ENCODE results near the gene FHIT.

DNA sequence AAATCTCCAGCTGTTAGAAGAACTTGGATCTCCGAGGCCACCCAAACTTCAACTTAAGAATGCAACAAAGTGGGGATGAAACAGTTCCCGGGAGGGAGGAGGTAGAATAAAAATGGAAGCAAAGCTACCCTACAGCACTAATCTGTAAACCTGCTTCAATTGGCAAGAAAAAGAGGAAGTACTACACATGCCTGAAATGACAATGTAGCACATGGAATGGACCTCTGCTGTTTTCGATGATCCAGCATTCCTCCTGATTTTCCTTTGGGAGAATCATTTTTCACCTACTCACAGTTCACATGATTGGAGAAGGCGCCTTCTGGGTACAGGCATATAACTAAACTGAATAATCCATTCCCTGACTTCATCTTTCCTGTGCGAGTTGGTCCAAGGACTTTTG, 1081.5 kb downstream of the FHIT start:
- TF ChIP-seq POLR2A (IDR thresholded peaks at IDR 0.05), result no peak
- TF ChIP-seq, protein P1, sequence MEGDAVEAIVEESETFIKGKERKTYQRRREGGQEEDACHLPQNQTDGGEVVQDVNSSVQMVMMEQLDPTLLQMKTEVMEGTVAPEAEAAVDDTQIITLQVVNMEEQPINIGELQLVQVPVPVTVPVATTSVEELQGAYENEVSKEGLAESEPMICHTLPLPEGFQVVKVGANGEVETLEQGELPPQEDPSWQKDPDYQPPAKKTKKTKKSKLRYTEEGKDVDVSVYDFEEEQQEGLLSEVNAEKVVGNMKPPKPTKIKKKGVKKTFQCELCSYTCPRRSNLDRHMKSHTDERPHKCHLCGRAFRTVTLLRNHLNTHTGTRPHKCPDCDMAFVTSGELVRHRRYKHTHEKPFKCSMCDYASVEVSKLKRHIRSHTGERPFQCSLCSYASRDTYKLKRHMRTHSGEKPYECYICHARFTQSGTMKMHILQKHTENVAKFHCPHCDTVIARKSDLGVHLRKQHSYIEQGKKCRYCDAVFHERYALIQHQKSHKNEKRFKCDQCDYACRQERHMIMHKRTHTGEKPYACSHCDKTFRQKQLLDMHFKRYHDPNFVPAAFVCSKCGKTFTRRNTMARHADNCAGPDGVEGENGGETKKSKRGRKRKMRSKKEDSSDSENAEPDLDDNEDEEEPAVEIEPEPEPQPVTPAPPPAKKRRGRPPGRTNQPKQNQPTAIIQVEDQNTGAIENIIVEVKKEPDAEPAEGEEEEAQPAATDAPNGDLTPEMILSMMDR (IDR thresholded peaks at IDR 0.05), result no peak
- no peak for TF ChIP-seq EP300 (IDR thresholded peaks at IDR 0.05)
